HFFc6 (cell line): ENCODE data around the gene KCNB1. TPM values are rescaled to one million over a fixed set of nuclear protein-coding genes. Genes with fewer than 3 reads are reported as not detected.

Experiments used
- DNase-seq: peaks from one replicate; pipeline ENCODE4 v3.0.0-alpha.2; 2018
- H3K27ac Mint-ChIP-seq: 2 replicates; pipeline ENCODE4 v1.8.0; 2020; ENCODE audit warnings: mild to moderate bottlenecking, mixed read lengths
- H3K27me3 Mint-ChIP-seq: 2 replicates; pipeline ENCODE4 v1.8.0; 2021; ENCODE audit warnings: mild to moderate bottlenecking, moderate library complexity, mixed read lengths; ENCODE audit not compliant: insufficient read depth
- H3K36me3 Mint-ChIP-seq: 2 replicates; pipeline ENCODE4 v1.8.0; 2021; ENCODE audit warnings: low read depth, mixed read lengths
- H3K4me1 Mint-ChIP-seq: 2 replicates; pipeline ENCODE4 v1.8.0; 2020; ENCODE audit warnings: low read depth, mixed read lengths
- H3K4me3 Mint-ChIP-seq: 2 replicates; pipeline ENCODE4 v1.8.0; 2020; ENCODE audit warnings: mild to moderate bottlenecking, moderate library complexity, mixed read lengths
- H3K9me3 Mint-ChIP-seq: 2 replicates; pipeline ENCODE4 v1.8.0; 2020; ENCODE audit warnings: mild to moderate bottlenecking, mixed read lengths
- CTCF ChIP-seq: fragments of 200-600 bp; sonication (generic); IDR thresholded peaks from 2 replicates; pipeline ENCODE4 v1.5.0; 2021; ENCODE audit warnings: antibody characterized with exemption, mild to moderate bottlenecking
- total RNA-seq, 6 experiments: library from RNA; stranded (reverse); fragmentation: NEBNext Ultra II Directional; extraction: Animal tissue kit (Norgen Biotek cat#: 25700); gene quantifications; 2 replicates in 1 of 6; 3 replicates in 5 of 6; pipeline ENCODE4 v1.2.3, GENCODE V29; 2021

The KCNB1 gene
- total RNA-seq, 6 experiments from 2014 or later, result 0.05 to 1.2 (median 0.20) TPM

- no peak overlapping the region for H3K4me3 Mint-ChIP-seq
- H3K4me1 Mint-ChIP-seq, result no peaks in the 10 kb centered on the region
- TF ChIP-seq CTCF, result no peak
- H3K9me3 Mint-ChIP-seq, result no peaks in the 10 kb centered on the region
- no peaks in the 10 kb centered on the region for H3K36me3 Mint-ChIP-seq
- H3K27ac Mint-ChIP-seq, result no peak overlapping the region
- peaks cover 41% of the 10 kb centered on the region for H3K27me3 Mint-ChIP-seq
- no peak for DNase-seq
These were observed 3.4 kb downstream of the KCNB1 start for GRCh38 chr20:49478754-49479689.

GRCh38 chr20:49478266-49478665, 4.2 kb downstream of the KCNB1 start:
- Mint-ChIP-seq H3K4me1 (no peaks in the 10 kb centered on the region), H3K27ac (no peak overlapping the region), H3K27me3 (peaks cover 40% of the 10 kb centered on the region), H3K9me3 (no peaks in the 10 kb centered on the region), H3K36me3 (no peaks in the 10 kb centered on the region), H3K4me3 (no peak overlapping the region)
- TF ChIP-seq CTCF, result no peak
- DNase-seq, result no peak

- Mint-ChIP-seq H3K9me3 (no peaks in the 10 kb centered on the region), H3K27ac (no peak overlapping the region), H3K4me3 (no peak overlapping the region), H3K36me3 (no peaks in the 10 kb centered on the region), H3K4me1 (no peaks in the 10 kb centered on the region), H3K27me3 (peaks cover 39% of the 10 kb centered on the region)
- no peak for DNase-seq
- no peak for TF ChIP-seq CTCF
These were observed 5.3 kb downstream of the KCNB1 start for GRCh38 chr20:49477200-49477599.

GRCh38 chr20:49476016-49476355, 6.5 kb downstream of the KCNB1 start:
- Mint-ChIP-seq H3K36me3 (no peaks in the 10 kb centered on the region), H3K27ac (no peak overlapping the region), H3K27me3 (peaks cover 39% of the 10 kb centered on the region), H3K4me3 (no peak overlapping the region), H3K4me1 (no peaks in the 10 kb centered on the region), H3K9me3 (no peaks in the 10 kb centered on the region)
- no peak for DNase-seq
- no peak for TF ChIP-seq CTCF

- no peak for DNase-seq
- Mint-ChIP-seq H3K4me1 (no peaks in the 10 kb centered on the region), H3K27me3 (peaks cover 39% of the 10 kb centered on the region), H3K36me3 (no peaks in the 10 kb centered on the region), H3K27ac (no peak overlapping the region), H3K4me3 (no peak overlapping the region), H3K9me3 (no peaks in the 10 kb centered on the region)
- no peak for TF ChIP-seq CTCF
These were observed 7.0 kb downstream of the KCNB1 start for GRCh38 chr20:49475292-49476015.
